ENCODE results near the gene GPANK1.

GRCh38 chr6:31630177-31630934 is 34.4 kb downstream of the GPANK1 start:
- TF ChIP-seq ZNF274 (IDR thresholded peaks at IDR 0.05; ENCODE audit: low read depth, low read length), result no peak
- no peak for TF ChIP-seq SUZ12 (IDR thresholded peaks at IDR 0.05; ENCODE audit: extremely low read depth, insufficient read depth, insufficient read length)
